ENCODE data around the gene ACAT1. TPM values are rescaled to one million over a fixed set of nuclear protein-coding genes. Genes with fewer than 3 reads are reported as not detected.
"Not testable (repeated sequence)": the region's sequence is repeated elsewhere in the genome, so short reads cannot be mapped to it uniquely, and the experiment has no call there.

The ACAT1 gene
- total RNA-seq, 1 donor from 2014 or later: 50.9 TPM

DNA sequence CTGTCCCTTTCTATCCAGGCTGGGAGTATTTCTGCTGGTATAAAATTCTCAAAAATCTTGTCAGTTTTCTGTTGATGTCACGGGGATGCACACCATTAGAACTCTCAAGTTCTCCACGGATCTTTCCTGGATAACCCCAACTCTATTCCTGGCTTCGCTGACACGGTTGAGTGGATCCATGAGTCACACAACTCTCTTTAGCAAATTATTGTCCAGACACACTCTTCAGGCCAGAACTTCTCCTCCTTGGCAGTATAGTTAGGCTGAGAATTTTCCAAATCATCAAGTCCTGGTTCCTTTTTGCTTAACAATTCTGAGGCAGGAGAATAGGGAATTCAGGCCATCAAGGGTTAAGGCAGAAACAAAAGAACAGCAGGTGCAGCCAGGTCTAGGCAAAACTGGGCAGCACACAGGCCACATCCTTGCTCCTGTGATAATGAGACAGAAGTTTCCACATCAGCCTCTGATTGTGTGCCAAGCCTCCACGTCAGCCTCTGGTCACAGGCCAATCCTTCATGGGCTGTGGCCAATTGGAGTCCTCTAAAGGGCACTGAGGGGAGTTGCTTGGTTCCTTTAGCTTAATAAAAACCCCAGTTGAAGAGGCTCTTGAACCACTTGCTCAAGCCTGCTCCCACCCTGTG is 5.7 kb upstream of the ACAT1 start:
- peak overlapping the region; percentile 73 for H3K27ac Mint-ChIP-seq
- no peak overlapping the region for H3K4me3 Mint-ChIP-seq
- Histone ChIP-seq H2AFZ (replicated peaks) (no peak overlapping the region), H3K27me3 (no peaks in the 10 kb centered on the region), H3K9me3 (ENCODE audit: low read depth) (no peaks in the 10 kb centered on the region), H3K36me3 (no peaks in the 10 kb centered on the region), H3K9ac (no peak overlapping the region), H3F3A (ENCODE audit: low read depth) (peaks cover 3% of the 10 kb centered on the region), H3K79me2 (ENCODE audit: low read depth) (no peaks in the 10 kb centered on the region), H3K27ac (no peak overlapping the region), H4K20me1 (ENCODE audit: low read depth) (peaks cover 2% of the 10 kb centered on the region), H3K4me1 (peaks cover 5% of the 10 kb centered on the region), H3K4me3 (no peak overlapping the region), H3K4me2 (no peak overlapping the region)
- H3K36me3 Mint-ChIP-seq: peaks cover 4% of the 10 kb centered on the region
- no peaks in the 10 kb centered on the region for H3K27me3 Mint-ChIP-seq (ENCODE audit: insufficient read depth, low read depth)
- H3K9me3 Mint-ChIP-seq: no peaks in the 10 kb centered on the region
- H3K4me1 Mint-ChIP-seq: peaks cover 17% of the 10 kb centered on the region
- TF ChIP-seq EZH2phosphoT487 (IDR thresholded peaks at IDR 0.05): no peak
- no peak for TF ChIP-seq EZH2 (IDR thresholded peaks at IDR 0.05)
- peak; percentile 62 for DNase-seq (ENCODE audit: low spot score)

DNA sequence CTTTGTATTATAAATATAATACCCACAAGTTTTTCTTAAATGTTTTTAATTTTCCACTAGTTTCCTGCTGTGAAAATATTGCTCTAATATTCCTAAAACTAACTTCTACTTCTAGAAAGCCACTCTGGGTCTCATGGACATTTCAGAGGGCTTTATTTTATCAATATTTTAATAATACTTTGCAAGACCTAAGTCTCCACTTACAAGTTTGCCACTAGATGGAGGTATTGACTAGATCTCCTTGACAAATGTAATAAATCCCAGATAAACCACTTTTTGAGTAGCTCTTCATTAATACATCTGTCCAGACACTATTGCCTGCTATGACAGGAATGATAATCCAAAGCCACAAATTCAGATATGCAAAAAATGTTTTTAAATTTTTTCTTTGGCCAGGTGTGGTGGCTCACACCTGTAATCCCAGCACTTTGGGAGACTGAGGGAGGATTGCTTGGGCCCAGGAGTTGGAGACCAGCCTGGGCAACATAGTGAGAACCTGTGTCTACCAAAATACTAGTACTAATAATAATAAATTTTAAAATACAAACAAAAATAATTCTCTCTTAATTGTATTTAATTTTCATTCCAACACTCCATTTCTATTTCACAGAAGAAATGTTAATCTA is 3.5 kb upstream of the ACAT1 start:
- no peaks in the 10 kb centered on the region for H3K9me3 ChIP-seq (ENCODE audit: low read depth)
- Mint-ChIP-seq H3K4me1 (peaks cover 23% of the 10 kb centered on the region), H3K27ac (no peak overlapping the region), H3K4me3 (no peak overlapping the region), H3K9me3 (no peaks in the 10 kb centered on the region), H3K27me3 (ENCODE audit: insufficient read depth, low read depth) (no peaks in the 10 kb centered on the region), H3K36me3 (peaks cover under 1% of the 10 kb centered on the region)
- no peak overlapping the region for H3K9ac ChIP-seq
- no peaks in the 10 kb centered on the region for H3K36me3 ChIP-seq
- H3K27me3 ChIP-seq: peaks cover 13% of the 10 kb centered on the region
- H4K20me1 ChIP-seq (ENCODE audit: low read depth): peaks cover 7% of the 10 kb centered on the region
- no peak overlapping the region for H3K4me3 ChIP-seq
- peaks cover 5% of the 10 kb centered on the region for H3K4me1 ChIP-seq
- TF ChIP-seq EZH2phosphoT487 (IDR thresholded peaks at IDR 0.05) (no peak), EZH2 (IDR thresholded peaks at IDR 0.05) (no peak)
- TF ChIP-seq, protein P1, sequence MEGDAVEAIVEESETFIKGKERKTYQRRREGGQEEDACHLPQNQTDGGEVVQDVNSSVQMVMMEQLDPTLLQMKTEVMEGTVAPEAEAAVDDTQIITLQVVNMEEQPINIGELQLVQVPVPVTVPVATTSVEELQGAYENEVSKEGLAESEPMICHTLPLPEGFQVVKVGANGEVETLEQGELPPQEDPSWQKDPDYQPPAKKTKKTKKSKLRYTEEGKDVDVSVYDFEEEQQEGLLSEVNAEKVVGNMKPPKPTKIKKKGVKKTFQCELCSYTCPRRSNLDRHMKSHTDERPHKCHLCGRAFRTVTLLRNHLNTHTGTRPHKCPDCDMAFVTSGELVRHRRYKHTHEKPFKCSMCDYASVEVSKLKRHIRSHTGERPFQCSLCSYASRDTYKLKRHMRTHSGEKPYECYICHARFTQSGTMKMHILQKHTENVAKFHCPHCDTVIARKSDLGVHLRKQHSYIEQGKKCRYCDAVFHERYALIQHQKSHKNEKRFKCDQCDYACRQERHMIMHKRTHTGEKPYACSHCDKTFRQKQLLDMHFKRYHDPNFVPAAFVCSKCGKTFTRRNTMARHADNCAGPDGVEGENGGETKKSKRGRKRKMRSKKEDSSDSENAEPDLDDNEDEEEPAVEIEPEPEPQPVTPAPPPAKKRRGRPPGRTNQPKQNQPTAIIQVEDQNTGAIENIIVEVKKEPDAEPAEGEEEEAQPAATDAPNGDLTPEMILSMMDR (IDR thresholded peaks at IDR 0.05): peak; percentile 66
- peak; percentile 38 for DNase-seq (ENCODE audit: low spot score)
- H3F3A ChIP-seq (ENCODE audit: low read depth): peaks cover 3% of the 10 kb centered on the region
- H3K4me2 ChIP-seq: no peak overlapping the region
- H3K79me2 ChIP-seq (ENCODE audit: low read depth): no peaks in the 10 kb centered on the region
- no peak overlapping the region for H3K27ac ChIP-seq
- no peak overlapping the region for H2AFZ ChIP-seq (replicated peaks)

DNA sequence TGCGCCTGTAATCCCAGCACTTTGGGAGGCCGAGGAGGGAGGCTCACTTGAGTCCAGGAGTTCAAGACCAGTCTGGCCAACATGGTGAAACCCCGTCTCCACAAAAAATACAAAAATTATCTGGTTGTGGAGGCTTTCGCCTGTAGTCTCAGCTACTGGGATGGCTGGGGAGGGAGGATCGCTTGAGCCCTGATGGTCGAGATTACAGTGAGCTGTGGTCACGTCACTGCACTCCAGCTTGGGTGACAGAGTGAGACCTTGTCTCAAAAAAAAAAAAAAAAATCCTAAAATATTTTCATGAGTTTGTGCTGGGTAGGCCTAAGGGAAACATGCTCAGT is 462 bp upstream of the ACAT1 start:
- Histone ChIP-seq H2AFZ (replicated peaks) (peak overlapping the region; percentile 97), H3K4me2 (peak overlapping the region; percentile 87), H3K27me3 (peaks cover 13% of the 10 kb centered on the region), H3K4me3 (peak overlapping the region; percentile 62)
- not testable (repeated sequence) for H3K36me3 ChIP-seq; DNase-seq (ENCODE audit: low spot score); H3K9ac ChIP-seq; H3F3A ChIP-seq (ENCODE audit: low read depth); H3K27me3 Mint-ChIP-seq (ENCODE audit: insufficient read depth, low read depth); H3K4me1 ChIP-seq; H3K27ac ChIP-seq; H3K9me3 Mint-ChIP-seq; H4K20me1 ChIP-seq (ENCODE audit: low read depth); H3K36me3 Mint-ChIP-seq; H3K27ac Mint-ChIP-seq; H3K9me3 ChIP-seq (ENCODE audit: low read depth); H3K79me2 ChIP-seq (ENCODE audit: low read depth)
- peaks cover 15% of the 10 kb centered on the region for H3K4me1 Mint-ChIP-seq
- H3K4me3 Mint-ChIP-seq: peak overlapping the region; percentile 91

DNA sequence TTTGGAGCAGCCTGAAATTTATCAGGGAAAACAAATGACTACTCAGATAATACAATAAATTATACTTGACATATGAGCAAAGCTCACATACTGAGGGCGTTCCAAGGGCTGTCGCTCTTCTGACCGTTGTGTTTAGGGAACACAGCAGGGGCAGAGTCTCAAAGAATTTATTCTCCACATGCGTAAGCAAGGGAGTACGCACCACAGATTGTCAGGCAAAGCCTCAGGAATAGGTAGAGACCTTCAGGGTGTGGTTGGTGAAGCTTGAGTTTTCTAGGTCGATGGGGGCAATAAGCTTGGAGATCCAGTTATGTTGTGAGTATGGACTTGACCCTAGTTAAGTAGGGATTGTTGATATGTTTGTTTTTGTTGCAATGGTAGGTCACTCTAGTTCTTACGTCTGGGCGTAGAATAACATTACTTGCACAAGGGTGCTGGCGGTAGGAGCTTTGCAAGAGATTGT is 830 bp downstream of the ACAT1 start:
- H3K4me1 ChIP-seq: no peaks in the 10 kb centered on the region
- H3K9me3 ChIP-seq (ENCODE audit: low read depth): no peaks in the 10 kb centered on the region
- H3K4me1 Mint-ChIP-seq: peaks cover 9% of the 10 kb centered on the region
- no peak overlapping the region for H2AFZ ChIP-seq (replicated peaks)
- no peaks in the 10 kb centered on the region for H3K36me3 ChIP-seq
- no peak overlapping the region for H3K27ac ChIP-seq
- H3F3A ChIP-seq (ENCODE audit: low read depth): no peaks in the 10 kb centered on the region
- peaks cover 13% of the 10 kb centered on the region for H3K27me3 ChIP-seq
- H3K79me2 ChIP-seq (ENCODE audit: low read depth): no peaks in the 10 kb centered on the region
- TF ChIP-seq EZH2phosphoT487 (IDR thresholded peaks at IDR 0.05) (no peak), EZH2 (IDR thresholded peaks at IDR 0.05) (no peak)
- TF ChIP-seq, protein P1 (IDR thresholded peaks at IDR 0.05): no peak
- no peaks in the 10 kb centered on the region for H3K9me3 Mint-ChIP-seq
- H3K27me3 Mint-ChIP-seq (ENCODE audit: insufficient read depth, low read depth): peaks cover 7% of the 10 kb centered on the region
- peak overlapping the region; percentile 87 for H3K4me2 ChIP-seq
- H4K20me1 ChIP-seq (ENCODE audit: low read depth): peaks cover 5% of the 10 kb centered on the region
- peak overlapping the region; percentile 91 for H3K4me3 Mint-ChIP-seq
- DNase-seq (ENCODE audit: low spot score): peak; percentile 31
- H3K4me3 ChIP-seq: peak overlapping the region; percentile 62
- no peak overlapping the region for H3K9ac ChIP-seq
- no peak overlapping the region for H3K27ac Mint-ChIP-seq
- peaks cover 8% of the 10 kb centered on the region for H3K36me3 Mint-ChIP-seq
